ENCODE measurements around the gene CTSO.

The CTSO gene

GRCh38 chr4:155953151-155954117 lies at the start of gene CTSO:
Gene CTSO, minus strand, starts transcription at chr4:155953866. Its CDS starts 19 bp downstream, at chr4:155953847.
- peak; percentile 65 for DNase-seq

- no peak for DNase-seq
Measured at GRCh38 chr4:156000491-156000890, 46.8 kb upstream of the CTSO start.

GRCh38 chr4:155999725-156000124 lies 46.1 kb upstream of the CTSO start:
- no peak for DNase-seq

GRCh38 chr4:155995069-155995468 lies 41.4 kb upstream of the CTSO start:
- no peak for DNase-seq

DNA sequence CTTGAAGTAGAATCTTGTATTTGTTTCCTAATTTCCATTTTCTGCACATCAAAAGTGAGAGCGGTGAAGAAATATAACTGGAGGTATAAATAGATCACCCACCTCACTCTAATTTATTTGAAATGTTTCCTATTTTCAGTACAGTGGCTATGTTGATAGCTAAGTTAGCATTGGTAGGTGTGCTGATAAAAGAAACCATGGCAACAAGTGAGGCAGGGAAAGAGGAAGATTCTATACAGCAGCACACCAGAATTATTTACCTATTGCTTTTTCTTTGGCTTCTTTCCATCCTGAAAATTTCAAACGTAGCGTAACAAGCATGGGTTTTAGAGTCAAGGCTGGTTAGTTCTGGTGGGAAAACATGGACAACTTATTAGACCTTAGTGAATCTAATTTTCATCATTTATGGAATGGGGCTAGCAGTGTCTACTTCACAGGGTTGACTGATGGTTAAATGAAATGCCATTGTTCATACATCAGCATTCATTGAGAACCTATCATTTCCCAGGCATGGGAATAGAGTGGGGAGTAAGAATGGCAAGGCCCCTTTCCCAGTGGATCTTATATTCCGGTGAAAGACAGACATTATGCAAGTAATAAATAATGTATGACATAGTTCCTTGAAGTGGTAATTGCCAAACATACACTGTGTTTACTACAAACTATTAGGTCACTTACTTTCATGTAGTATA lies 30.6 kb upstream of the CTSO start:
- DNase-seq = no peak

- no peak for DNase-seq
Measured at GRCh38 chr4:155982736-155983385, 29.2 kb upstream of the CTSO start.

- no peak for DNase-seq
Measured at GRCh38 chr4:155978810-155979209, 25.1 kb upstream of the CTSO start.

DNA sequence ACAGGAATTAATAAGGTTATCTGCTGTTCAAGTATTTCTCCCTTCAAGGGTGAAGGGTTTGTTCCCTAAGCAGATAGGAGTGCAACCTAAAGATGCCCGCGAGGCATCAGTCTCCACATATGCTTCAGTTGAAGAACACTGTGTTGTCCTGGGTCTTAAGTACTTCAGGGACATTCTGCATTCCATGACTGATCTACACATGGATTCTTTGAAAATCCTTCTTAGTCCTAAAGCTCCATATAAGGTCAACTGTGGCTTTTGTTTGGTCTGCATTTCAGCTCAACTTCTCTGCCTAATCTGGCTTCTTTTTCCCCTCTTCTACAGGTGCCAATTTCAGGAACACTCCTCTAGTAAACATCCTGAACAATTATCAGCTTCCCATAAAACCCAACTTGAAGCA lies 21.8 kb upstream of the CTSO start:
- no peak for DNase-seq

- DNase-seq = no peak
Measured at GRCh38 chr4:155974996-155975395, 21.3 kb upstream of the CTSO start.

- no peak for DNase-seq
Measured at GRCh38 chr4:155974476-155974749, 20.7 kb upstream of the CTSO start.

DNA sequence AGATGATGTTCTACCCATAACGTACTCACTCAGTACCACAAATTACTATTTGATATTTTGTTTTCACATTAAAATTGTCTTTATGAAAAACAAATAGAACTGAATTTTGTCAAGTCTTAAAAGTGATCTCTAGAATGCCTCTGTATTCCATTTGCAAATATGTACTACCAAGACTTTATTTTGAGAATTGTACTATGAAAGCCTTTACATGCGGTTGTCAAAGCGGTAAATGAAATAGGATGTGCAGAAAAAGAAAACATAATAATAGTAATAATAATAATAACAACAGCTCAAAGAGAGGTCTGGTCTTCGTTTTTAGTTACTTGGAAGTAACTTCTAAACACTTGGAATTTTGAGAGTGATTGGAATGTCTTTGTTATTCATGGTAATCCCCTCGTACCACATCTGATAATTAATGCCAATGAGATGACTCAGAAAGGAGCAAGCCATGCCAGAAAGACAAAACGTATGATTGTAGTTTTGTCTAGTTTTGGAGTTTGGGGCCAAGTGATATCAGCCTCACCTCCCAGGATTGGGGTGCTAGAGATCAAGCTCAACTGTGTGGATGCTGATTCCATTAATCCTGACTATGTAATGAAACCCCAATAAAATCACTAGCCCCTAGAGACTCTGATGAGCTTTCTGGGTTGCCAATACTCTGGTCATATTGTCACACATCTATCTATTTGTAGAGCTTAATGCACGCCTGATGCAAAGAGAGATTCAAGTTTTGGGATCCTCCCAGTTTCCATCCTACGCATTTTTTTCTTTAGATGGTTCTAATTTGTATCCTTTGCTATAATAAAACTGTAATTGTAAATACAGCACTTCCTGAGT lies 20.2 kb upstream of the CTSO start:
- DNase-seq = no peak

DNA sequence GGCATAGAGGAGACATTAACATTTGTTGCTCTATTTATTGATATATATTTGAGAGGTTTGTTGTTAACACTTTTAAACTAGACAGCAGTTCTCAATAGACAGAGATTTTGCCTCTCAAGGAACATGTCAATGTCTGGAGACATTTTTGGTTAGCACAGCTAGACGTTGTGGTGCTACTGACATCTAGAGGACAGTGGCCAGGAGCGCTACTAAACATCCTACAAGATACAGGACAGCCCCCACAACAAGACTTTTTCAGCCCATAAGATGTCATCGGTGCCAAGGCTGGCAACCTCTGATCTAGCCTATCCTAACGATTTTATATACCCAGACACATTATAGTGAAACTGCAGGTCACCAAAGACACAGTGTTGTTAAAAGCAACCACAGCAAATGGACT lies 18.4 kb upstream of the CTSO start:
- no peak for DNase-seq

- DNase-seq = no peak
Measured at GRCh38 chr4:155966731-155967395, 13.2 kb upstream of the CTSO start.

DNA sequence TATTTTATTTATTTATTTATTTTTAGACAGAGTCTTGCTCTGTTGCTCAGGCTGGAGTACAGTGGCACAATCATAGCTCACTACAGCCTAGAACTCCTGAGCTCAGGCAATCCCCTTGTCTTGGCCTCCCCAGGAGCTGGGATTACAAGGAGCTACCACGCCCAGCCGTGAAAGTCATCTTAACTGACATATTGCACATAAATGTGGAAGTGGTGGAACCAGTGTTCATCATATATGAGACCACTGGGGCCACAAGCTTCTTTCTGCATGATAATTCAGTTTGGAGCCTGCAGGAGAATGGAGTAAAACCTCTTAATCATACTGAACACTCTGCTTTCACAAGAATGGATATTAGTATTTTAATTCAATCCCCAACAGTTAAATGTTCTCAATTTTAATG lies 12.5 kb upstream of the CTSO start:
- no peak for DNase-seq

GRCh38 chr4:155964016-155964891 lies 10.6 kb upstream of the CTSO start:
- no peak for DNase-seq

GRCh38 chr4:155962767-155963166 lies 9.1 kb upstream of the CTSO start:
- no peak for DNase-seq

DNA sequence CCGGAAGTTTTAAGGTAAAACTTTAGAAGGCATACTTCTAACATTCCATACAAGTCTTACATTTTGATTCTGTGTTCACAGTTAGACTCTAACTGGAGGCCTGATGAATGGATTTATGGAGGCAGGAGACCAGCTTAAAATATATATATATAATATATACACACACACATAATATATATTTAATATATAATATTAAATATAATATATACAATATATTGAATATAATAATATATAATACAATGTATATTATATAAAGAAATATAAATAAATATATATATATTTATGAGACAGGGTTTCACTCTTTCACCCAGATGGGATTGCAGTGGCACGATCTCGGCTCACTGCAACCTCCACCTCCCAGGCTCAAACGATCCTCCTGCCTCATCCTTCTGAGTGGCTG lies 7.9 kb upstream of the CTSO start:
- no peak for DNase-seq

GRCh38 chr4:155960522-155960921 lies 6.9 kb upstream of the CTSO start:
- no peak for DNase-seq

DNA sequence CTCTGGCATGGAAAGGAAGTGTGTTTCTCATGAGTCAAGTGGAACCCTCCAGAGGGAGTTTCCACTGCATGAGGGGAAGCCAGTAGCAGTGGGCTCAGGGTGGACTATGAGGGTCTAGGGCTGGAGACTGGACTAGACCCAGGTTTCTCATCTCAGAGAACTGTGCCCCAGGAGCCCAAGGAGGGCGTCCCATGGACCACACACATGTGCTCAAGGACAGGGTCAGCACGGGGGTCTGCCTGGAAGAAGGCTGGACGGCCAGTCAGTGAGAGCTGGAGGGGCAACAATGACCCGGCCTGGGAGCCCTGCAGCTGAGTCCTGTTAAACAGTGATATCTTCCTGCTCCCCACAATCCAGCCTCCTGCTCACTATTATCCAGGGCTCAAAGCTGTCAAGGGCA lies 5.8 kb upstream of the CTSO start:
- no peak for DNase-seq

DNA sequence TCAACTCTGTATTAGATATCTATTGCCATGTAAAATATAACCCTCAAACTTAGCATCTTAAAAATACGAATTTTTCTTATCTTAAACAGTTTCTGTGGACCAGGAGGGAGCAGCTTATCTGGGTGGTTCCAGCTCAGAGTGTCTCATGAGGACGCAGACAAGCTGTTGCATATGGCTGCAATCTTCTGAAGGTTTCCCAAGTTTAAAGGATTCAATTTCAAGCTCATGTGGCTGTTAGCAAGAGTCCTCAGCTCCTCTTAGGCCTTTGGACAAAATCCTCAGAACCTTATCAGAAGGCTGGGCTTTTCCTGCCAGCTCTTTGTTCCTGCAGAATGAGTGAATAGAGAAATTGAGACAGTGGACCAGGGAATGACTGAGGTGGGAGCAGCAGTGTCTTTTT lies 2.8 kb upstream of the CTSO start:
- no peak for DNase-seq

DNA sequence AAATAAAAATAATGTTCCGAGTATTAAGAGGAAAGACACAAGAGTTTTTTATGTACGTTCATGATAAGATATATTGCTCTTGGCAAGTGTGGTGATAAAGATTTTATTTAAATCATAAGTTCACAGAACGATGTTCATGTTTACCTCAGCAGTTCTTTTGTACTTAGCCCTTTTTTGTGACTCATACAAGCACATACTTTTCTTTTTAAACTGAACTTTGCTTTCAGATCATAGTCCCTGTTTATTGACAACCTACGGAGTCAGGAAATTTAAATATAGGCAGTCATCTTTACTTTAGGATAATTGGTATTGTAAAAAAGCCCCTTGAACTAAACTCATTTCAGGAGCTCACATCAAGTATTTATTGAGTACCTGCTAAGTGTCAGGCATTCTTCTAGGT lies 1.3 kb upstream of the CTSO start:
- DNase-seq = no peak
